ENCODE measurements around the gene DNAJB11.
A peak's percentile ranks its signal among the peaks of the same experiment; 100 is the strongest.

DNA sequence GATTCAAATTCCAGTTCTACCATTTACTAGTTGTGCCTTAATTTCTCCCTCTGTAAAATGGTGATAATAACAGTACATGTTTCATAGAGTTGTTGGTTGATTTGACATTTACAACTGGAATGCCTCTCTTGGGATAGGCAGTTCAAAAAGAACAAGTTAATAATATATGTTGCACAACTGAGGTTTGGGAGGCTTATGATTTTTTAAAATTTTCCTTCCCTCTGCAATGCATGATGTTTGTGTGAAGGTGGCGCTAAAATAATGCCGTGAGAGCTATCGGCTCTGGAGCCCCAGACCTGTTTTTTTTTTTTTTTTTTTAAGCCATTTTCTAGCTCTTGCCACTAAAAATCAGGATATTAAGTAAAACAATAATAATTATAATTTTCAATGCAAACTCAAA is 18.6 kb downstream of the DNAJB11 start:
- TF ChIP-seq CHD2 (IDR thresholded peaks at IDR 0.05; ENCODE audit: low read length, partially characterized antibody) (no peak), RFX5 (IDR thresholded peaks at IDR 0.05) (no peak), SMC3 (IDR thresholded peaks at IDR 0.05) (0 out of 3 replicates have a peak, but pooled peaks have one; percentile 40), EHMT2 (IDR thresholded peaks at IDR 0.05; ENCODE audit: low read depth) (no peak), RAD21 (conservative IDR thresholded peaks at IDR 0.05 in 1 of 2, IDR thresholded peaks at IDR 0.05 in 1 of 2) (peak; percentile 54 to 64; a peak in 4 of 5 replicates), POLR2A (IDR thresholded peaks at IDR 0.05; ENCODE audit: low read length) (no peak), EP300 (IDR thresholded peaks at IDR 0.05) (no peak), JUN (IDR thresholded peaks at IDR 0.05) (no peak), TP53 (CRISPR knock-in tag; IDR thresholded peaks at IDR 0.05) (no peak), ZFP36 (IDR thresholded peaks at IDR 0.05; ENCODE audit: borderline replicate concordance, partially characterized antibody) (no peak)
- TF ChIP-seq, protein P1, sequence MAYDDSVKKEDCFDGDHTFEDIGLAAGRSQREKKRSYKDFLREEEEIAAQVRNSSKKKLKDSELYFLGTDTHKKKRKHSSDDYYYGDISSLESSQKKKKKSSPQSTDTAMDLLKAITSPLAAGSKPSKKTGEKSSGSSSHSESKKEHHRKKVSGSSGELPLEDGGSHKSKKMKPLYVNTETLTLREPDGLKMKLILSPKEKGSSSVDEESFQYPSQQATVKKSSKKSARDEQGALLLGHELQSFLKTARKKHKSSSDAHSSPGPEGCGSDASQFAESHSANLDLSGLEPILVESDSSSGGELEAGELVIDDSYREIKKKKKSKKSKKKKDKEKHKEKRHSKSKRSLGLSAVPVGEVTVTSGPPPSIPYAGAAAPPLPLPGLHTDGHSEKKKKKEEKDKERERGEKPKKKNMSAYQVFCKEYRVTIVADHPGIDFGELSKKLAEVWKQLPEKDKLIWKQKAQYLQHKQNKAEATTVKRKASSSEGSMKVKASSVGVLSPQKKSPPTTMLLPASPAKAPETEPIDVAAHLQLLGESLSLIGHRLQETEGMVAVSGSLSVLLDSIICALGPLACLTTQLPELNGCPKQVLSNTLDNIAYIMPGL (CRISPR knock-in tag; IDR thresholded peaks at IDR 0.05; ENCODE audit: borderline replicate concordance): no peak
- TF ChIP-seq, protein P2, sequence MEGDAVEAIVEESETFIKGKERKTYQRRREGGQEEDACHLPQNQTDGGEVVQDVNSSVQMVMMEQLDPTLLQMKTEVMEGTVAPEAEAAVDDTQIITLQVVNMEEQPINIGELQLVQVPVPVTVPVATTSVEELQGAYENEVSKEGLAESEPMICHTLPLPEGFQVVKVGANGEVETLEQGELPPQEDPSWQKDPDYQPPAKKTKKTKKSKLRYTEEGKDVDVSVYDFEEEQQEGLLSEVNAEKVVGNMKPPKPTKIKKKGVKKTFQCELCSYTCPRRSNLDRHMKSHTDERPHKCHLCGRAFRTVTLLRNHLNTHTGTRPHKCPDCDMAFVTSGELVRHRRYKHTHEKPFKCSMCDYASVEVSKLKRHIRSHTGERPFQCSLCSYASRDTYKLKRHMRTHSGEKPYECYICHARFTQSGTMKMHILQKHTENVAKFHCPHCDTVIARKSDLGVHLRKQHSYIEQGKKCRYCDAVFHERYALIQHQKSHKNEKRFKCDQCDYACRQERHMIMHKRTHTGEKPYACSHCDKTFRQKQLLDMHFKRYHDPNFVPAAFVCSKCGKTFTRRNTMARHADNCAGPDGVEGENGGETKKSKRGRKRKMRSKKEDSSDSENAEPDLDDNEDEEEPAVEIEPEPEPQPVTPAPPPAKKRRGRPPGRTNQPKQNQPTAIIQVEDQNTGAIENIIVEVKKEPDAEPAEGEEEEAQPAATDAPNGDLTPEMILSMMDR (IDR thresholded peaks at IDR 0.05): peak; percentile 48
